Measurements from ENCODE around the gene GPR35. TPM values are rescaled to one million over a fixed set of nuclear protein-coding genes. Genes with fewer than 3 reads are reported as not detected.

Gene GPR35
- total RNA-seq, 1 donor from 2014 or later = 1.5 TPM

GRCh38 chr2:240646900-240647502, 21.7 kb downstream of the GPR35 start:
- TF ChIP-seq CTCF (IDR thresholded peaks at IDR 0.05; ENCODE audit: partially characterized antibody, unreplicated experiment) = no peak
- Mint-ChIP-seq H3K36me3 (ENCODE audit: unreplicated experiment) (peaks cover 5% of the 10 kb centered on the region), H3K9me3 (ENCODE audit: unreplicated experiment) (peaks cover 10% of the 10 kb centered on the region), H3K4me3 (ENCODE audit: unreplicated experiment) (no peak overlapping the region), H3K27ac (ENCODE audit: unreplicated experiment) (no peak overlapping the region), H3K27me3 (ENCODE audit: unreplicated experiment) (peaks cover 13% of the 10 kb centered on the region), H3K4me1 (ENCODE audit: low read depth, unreplicated experiment) (peaks cover 6% of the 10 kb centered on the region)
- no peak for DNase-seq

GRCh38 chr2:240647503-240648154, 22.3 kb downstream of the GPR35 start:
- Mint-ChIP-seq H3K27me3 (ENCODE audit: unreplicated experiment) (peaks cover 13% of the 10 kb centered on the region), H3K36me3 (ENCODE audit: unreplicated experiment) (peaks cover 5% of the 10 kb centered on the region), H3K4me1 (ENCODE audit: low read depth, unreplicated experiment) (peaks cover 6% of the 10 kb centered on the region), H3K4me3 (ENCODE audit: unreplicated experiment) (no peak overlapping the region), H3K27ac (ENCODE audit: unreplicated experiment) (no peak overlapping the region), H3K9me3 (ENCODE audit: unreplicated experiment) (peaks cover 10% of the 10 kb centered on the region)
- no peak for TF ChIP-seq CTCF (IDR thresholded peaks at IDR 0.05; ENCODE audit: partially characterized antibody, unreplicated experiment)
- DNase-seq = no peak

GRCh38 chr2:240648155-240648649, 22.9 kb downstream of the GPR35 start:
- peaks cover 13% of the 10 kb centered on the region for H3K27me3 Mint-ChIP-seq (ENCODE audit: unreplicated experiment)
- H3K9me3 Mint-ChIP-seq (ENCODE audit: unreplicated experiment) = peaks cover 10% of the 10 kb centered on the region
- H3K4me3 Mint-ChIP-seq (ENCODE audit: unreplicated experiment) = no peak overlapping the region
- no peak for TF ChIP-seq CTCF (IDR thresholded peaks at IDR 0.05; ENCODE audit: partially characterized antibody, unreplicated experiment)
- no peak overlapping the region for H3K27ac Mint-ChIP-seq (ENCODE audit: unreplicated experiment)
- peaks cover 6% of the 10 kb centered on the region for H3K4me1 Mint-ChIP-seq (ENCODE audit: low read depth, unreplicated experiment)
- DNase-seq = no peak
- peaks cover 5% of the 10 kb centered on the region for H3K36me3 Mint-ChIP-seq (ENCODE audit: unreplicated experiment)

GRCh38 chr2:240648650-240649275, 23.5 kb downstream of the GPR35 start:
- Mint-ChIP-seq H3K27me3 (ENCODE audit: unreplicated experiment) (peaks cover 13% of the 10 kb centered on the region), H3K9me3 (ENCODE audit: unreplicated experiment) (peaks cover 8% of the 10 kb centered on the region), H3K4me3 (ENCODE audit: unreplicated experiment) (no peak overlapping the region), H3K27ac (ENCODE audit: unreplicated experiment) (no peak overlapping the region), H3K36me3 (ENCODE audit: unreplicated experiment) (peaks cover 5% of the 10 kb centered on the region), H3K4me1 (ENCODE audit: low read depth, unreplicated experiment) (peaks cover 6% of the 10 kb centered on the region)
- TF ChIP-seq CTCF (IDR thresholded peaks at IDR 0.05; ENCODE audit: partially characterized antibody, unreplicated experiment) = no peak
- DNase-seq = no peak

GRCh38 chr2:240649331-240649730, 24.1 kb downstream of the GPR35 start:
- no peak for TF ChIP-seq CTCF (IDR thresholded peaks at IDR 0.05; ENCODE audit: partially characterized antibody, unreplicated experiment)
- peaks cover 11% of the 10 kb centered on the region for H3K27me3 Mint-ChIP-seq (ENCODE audit: unreplicated experiment)
- no peak for DNase-seq

More at GRCh38 chr2:240649331-240649730, 24.1 kb downstream of the GPR35 start:
- Mint-ChIP-seq H3K4me3 (ENCODE audit: unreplicated experiment) (no peak overlapping the region), H3K27ac (ENCODE audit: unreplicated experiment) (no peak overlapping the region), H3K9me3 (ENCODE audit: unreplicated experiment) (peaks cover 6% of the 10 kb centered on the region), H3K36me3 (ENCODE audit: unreplicated experiment) (peaks cover 5% of the 10 kb centered on the region), H3K4me1 (ENCODE audit: low read depth, unreplicated experiment) (peaks cover 6% of the 10 kb centered on the region)
